ENCODE data around the gene TSPAN10. TPM values are rescaled to one million over a fixed set of nuclear protein-coding genes. Genes with fewer than 3 reads are reported as not detected.
"Not testable (repeated sequence)": the region's sequence is repeated elsewhere in the genome, so short reads cannot be mapped to it uniquely, and the experiment has no call there.

Gene TSPAN10
- 0.96 TPM for total RNA-seq (ENCODE audit: insufficient read depth, low replicate concordance)

- DNase-seq (ENCODE audit: low spot score), result peak; percentile 88
Measured at GRCh38 chr17:81636505-81637288, at the start of gene TSPAN10, which contains the start of gene NPLOC4. Gene TSPAN10, plus strand, starts transcription at chr17:81637196. Its CDS starts 5,217 bp downstream, at chr17:81642413. Gene NPLOC4, minus strand, starts transcription at chr17:81637112. Its CDS starts 182 bp downstream, at chr17:81636930.

DNA sequence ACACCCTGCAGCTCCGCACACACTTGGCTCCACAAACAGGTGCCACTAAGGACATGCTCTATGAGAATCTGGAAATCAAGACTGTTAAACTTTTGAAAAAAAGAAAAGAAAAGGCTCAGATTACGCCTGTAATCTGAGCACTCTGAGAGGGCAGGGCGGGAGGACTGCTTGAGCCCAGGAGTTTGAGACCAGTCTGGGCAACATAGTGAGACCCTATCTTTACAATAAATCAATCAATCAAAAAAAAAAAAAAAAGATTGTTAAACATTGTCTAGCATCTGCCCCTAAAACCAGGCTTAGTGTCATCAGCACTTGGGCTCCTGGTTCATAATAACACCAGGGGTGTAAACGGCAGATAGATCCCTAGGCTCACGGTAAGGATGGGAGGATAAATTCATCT, 47.4 kb upstream of the TSPAN10 start:
- DNase-seq (ENCODE audit: low spot score), result no peak

DNA sequence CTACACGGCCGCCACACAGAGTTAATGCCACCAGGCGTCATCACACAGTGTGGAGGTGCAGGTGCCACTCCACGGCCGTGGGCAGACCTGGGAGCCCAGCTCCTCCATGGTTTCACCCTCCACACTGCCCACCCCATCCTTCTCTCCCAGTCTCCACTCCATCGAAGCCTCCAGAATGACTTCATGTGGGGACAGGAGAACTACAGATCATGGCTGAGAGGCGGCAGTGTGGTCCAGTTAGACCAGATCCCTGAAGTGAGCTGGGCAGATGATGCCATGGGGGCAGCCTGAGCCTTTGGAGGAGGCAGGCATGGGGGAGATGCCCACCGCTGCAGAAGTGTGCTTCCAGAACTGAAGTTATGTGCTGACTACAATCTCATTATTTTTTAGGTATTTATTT, 46.9 kb upstream of the TSPAN10 start:
- no peak for DNase-seq (ENCODE audit: low spot score)

GRCh38 chr17:81591971-81592370, 45.0 kb upstream of the TSPAN10 start:
- DNase-seq (ENCODE audit: low spot score), result no peak

DNA sequence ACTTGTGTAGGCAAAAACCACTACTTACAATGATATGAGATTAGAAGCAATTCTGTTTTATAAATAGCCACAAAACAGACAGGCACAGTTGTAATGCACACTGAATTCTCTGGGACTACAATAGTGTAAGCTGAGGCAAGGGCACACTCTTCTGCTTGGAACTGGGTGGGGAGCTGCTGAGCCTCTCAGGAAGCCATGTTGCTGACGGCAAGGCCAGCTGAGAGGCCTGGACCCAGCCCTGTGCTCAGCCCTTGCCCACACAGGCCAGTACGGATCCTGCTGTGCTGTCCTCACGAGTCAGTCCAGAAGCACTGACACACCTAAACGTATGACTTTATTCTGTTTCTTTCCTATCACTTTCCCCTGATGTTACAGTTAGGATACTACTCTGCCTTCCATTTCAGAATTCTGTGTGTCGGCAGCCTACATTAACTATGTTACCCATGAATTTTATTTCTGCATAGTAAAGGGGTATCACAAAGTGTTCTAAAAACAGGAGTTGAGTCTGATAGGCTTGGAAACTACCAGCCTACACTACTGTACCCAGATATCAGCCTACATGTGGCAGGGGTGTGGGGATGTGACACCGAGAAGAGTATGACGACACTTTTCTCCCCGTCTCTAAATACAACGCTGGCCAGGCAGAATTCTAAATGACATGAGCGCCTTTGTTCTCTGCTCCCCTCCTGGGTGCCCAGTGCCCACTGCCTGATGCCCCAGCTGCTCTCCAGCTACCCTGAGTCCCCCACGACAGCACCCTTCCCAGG, 43.7 kb upstream of the TSPAN10 start:
- DNase-seq (ENCODE audit: low spot score), result no peak

DNA sequence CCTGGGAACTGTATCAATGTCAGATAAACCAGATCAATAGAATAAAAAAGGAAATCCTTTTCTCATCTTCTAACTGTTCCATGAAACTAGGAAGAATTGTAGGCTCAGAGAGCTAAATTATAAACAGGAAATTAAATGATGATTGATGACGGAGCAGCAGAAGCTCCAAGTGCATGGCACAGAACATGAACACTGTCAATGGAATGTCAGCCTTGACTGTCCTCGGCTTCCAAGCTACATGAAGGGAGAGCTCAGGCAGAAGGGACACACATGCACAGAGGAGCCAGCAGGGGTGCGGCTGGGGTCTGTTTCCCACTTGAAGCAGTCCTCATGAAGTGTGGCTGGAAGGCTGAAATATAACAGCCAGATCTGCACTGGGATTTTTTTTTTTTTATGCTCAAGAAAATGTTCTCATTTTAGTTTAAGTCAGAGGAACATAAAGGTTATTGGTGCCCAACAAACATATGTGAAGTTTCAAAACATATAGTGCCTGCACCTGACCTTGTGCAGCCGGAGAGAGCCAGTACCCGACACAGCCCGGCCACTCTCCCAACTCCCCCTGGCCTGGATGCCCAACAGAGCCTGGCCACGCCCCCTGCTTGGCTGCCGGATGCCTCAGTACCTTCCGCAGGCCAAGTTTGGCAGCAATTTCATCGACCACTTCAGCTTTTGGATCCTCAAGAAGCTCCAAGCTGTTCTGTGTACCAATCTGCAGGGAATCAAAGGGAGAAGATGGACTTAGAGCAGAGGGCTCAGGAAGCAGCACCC, 37.1 kb upstream of the TSPAN10 start:
- no peak for DNase-seq (ENCODE audit: low spot score)

DNA sequence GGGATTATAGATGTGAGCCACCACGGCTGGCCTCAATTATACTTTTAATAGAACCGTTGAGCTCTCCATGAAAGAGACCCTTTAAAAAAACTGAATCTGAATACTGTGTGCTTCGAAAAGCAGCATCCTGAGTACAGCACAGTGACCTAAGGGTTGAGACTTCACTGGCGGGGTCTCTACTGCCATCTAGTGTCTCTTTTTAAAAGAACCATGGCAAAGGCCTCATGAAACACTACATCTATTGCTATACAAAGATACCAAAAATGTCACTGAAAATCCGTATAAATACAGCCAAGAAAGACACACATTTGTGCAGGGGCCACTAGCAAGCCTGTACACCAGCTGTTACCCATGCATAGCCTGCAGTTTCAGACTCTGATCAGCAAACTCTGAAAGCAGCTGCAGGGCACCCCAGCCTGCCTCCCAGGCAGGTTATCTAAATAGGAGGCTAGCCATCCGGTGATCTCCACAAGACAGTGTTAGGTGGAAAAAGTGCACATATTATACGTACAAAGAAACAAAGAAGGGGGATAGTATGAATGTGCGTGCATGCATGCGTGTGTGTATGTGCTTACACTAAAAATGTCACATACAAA, 35.4 kb upstream of the TSPAN10 start:
- DNase-seq (ENCODE audit: low spot score), result peak; percentile 84

DNA sequence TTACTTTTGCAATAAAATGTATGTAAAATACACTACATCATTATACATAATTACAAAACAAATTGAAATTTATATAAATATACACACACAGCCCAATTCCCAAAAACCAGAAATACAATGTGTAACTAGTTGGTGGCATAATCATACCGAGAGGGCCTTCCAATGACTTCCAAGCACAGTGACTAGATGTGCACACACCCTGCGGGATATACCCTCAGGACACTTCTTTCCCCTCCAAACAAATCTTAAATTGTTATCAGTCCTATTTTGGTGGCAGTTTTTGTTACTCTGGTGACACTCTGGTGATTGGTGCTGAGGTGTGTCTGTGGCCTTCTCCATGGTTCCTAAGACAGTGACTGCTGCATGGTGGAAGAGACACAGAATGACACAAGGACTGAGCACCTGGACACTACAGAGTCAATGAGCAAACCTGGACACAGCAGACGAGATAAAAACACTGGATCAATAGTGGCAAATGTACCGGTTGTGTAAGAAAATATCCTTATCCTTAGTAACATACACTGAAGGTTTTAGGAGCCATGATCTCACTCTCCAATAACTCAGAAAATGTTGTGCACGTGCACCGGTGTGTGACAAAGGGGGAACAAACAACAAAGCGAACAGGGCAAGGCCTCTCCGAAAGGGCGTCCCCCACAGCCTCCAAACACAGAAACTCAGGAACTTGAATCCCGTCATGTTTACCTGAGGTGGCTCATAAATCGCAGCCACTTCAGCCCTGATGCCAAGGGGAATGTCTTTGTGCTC, 33.0 kb upstream of the TSPAN10 start:
- no peak for DNase-seq (ENCODE audit: low spot score)

GRCh38 chr17:81607431-81607830, 29.6 kb upstream of the TSPAN10 start:
- no peak for DNase-seq (ENCODE audit: low spot score)

DNA sequence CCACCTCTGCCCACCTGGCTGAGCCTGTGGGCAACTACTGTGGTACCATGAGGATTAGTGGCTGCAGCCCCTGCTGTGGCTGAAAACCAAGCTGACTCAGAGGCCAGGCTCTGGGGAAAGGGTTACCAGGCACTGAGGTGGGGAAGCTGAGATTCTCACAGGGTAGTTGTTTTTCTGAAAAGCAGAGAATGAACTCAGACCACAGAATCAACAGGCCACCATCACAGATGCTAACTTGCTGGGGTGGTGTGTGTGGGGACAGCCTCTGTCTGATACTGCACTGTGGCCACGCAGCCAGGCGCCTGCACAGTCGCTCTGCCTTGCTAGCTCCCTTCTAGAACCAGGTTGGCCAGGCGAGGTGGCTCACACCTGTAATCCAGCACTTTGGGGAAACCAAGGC, 28.9 kb upstream of the TSPAN10 start:
- no peak for DNase-seq (ENCODE audit: low spot score)

DNA sequence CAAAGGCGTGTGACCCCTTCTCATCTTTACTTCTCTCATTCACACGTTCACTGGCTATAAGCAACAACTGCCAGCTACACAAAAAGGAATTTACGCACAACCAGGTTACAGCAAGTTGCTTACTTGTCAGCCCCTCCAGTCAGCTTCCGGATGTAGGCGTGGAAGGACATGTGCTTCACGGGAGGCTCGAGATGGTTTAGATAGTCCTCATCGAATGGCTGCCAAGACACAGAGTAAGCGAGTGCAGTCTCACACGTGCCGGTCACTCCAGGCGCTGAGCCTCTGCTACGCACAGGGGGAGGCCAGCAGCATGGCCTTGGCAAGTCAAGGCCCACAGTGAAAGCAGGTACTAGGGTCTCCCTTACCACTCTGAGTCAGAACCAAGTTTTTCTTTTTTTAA, 28.4 kb upstream of the TSPAN10 start:
- no peak for DNase-seq (ENCODE audit: low spot score)

DNA sequence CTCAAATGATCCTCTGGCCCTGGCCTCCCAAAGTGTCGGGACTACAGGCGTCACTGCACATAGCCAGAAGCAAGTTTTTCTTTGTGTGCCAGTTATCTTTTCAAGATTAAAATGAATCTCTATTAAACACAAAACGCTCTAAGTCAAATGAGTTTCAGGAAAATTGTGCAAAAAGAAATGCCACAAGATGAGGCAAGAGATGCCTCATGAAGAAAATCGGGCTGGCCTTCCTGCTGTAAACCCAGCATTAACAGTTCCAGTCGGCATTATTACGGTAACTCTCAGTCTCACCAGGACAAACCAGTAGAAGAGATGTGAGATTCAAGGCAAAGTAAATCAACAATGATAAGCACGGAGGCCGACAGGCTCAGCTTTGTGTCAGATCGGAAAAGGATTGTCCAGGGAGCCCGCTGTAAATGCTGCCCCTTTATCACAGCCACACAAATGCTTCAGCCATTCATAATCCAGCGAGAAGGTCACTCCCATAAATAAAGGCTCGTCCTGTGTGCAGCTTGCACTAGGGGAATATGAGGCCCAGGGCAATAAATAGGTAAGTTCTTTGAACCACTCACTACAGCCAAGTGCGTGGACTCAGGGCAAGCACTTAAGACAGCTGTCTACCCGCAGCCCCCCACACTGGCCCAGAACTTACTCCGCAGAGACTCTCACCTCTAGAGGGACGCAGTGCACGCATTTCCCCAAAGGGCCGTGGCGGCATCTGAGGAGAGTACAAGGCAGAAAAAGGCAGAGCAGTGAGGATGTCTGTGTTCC, 27.3 kb upstream of the TSPAN10 start:
- no peak for DNase-seq (ENCODE audit: low spot score)

- DNase-seq (ENCODE audit: low spot score), result no peak
Measured at GRCh38 chr17:81612172-81612970, 24.6 kb upstream of the TSPAN10 start.

DNA sequence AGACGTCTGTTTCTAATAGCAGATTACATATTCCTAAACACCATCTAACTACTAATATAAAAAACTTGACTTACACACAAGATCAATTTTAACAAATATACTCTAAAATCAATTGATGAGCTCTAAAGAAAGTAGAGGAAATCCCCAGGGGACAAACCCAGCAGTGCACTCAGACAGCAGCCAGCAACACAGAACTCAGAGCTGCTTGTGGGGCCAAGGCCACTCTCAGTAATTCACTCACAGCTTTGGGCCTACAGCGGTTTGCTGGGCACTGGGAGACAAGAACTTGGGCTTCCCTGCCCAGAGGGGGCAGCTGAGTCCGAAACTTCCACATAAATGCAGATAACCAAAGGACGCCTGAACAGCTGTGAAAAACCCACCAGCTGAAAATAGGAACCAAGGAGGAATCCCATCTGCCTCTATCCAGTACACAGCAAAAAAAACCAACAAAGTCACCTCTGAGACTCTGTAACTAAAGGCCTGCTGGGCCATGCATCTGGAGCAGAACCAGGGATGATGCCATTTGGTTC, 21.5 kb upstream of the TSPAN10 start:
- no peak for DNase-seq (ENCODE audit: low spot score)

- DNase-seq (ENCODE audit: low spot score), result no peak
Measured at GRCh38 chr17:81616877-81617276, 20.1 kb upstream of the TSPAN10 start.

DNA sequence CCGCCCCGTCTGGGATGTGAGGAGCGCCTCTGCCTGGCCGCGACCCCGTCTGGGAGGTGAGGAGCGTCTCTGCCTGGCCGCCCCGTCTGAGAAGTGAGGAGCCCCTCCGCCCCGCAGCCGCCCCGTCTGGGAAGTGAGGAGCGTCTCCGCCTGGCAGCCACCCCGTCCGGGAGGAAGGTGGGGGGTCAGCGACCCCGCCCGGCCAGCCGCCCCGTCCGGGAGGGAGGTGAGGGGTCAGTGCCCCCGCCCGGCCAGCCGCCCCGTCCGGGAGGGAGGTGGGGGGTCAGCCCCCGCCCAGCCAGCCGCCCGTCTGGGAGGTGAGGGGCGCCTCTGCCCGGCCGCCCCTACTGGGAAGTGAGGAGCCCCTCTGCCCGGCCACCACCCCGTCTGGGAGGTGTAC, 18.7 kb upstream of the TSPAN10 start:
- DNase-seq (ENCODE audit: low spot score), result not testable (repeated sequence)

DNA sequence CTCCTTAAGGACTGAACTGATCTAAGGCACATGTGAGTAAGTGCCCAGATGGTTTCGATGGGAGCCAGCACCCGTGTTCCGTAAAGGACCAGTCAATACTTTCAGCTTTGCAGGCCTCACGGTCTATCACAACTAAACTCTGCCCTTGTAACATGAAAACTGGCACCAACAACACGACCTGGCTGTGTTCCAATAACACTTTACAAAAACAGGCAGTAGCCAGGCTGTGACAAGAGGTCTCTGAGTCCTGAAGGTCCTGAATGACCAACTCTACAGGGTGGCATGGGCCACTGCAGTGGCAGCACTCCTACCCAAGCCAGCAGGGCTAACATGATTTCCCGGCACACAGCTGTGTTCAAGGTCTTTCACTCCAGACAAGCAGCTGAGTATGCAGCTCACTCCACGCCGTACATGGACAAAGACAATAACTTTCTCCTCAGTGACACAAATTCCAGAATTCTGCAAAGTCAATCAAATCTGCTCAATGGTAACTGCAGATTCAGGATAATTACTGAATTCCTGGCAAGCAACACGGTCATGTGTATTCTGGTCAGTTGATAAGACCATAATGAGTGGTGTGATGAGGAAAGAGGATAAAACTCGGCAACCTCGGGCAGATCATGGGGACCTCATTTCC, 15.4 kb upstream of the TSPAN10 start:
- no peak for DNase-seq (ENCODE audit: low spot score)

DNA sequence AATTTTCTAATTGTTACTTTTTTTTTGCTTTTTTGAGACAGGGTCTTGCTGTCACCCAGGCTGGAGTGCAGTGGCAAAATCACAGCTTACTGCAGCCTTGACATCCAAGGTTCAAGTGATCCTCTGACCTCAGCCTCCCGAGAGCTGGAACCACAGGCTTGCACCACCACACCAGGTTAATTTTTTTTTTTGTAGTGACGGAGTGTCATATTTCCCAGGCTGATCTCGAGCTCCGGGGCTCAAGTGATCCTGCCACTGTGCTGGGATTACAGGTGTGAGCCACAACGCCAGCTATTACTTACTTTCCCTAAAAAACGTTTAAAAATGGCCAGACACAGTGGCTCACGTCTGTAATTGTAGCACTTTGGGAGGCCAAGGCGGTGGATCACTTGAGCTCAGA, 6.7 kb upstream of the TSPAN10 start:
- no peak for DNase-seq (ENCODE audit: low spot score)

- DNase-seq (ENCODE audit: low spot score), result no peak
Measured at GRCh38 chr17:81631482-81631881, 5.5 kb upstream of the TSPAN10 start.

Measured in umbilical cord (tissue), 2 donors.